Gastrocnemius medialis (tissue), 4 donors: Measurements from ENCODE around the gene SLC25A11.

Experiments used
- CTCF ChIP-seq, 5 experiments: fragments of 450-650 bp in 3 of 5; fragments of 200-600 bp in 2 of 5; sonication (generic) in 2 of 5; IDR thresholded peaks in 4 of 5; conservative IDR thresholded peaks in 1 of 5; 1 replicate in 4 of 5; 2 replicates in 1 of 5; pipeline ENCODE4 v1.5.1; 2016 to 2019; ENCODE audit warnings: antibody characterized with exemption in 5 of 5, mild to moderate bottlenecking in 3 of 5, moderate library complexity in 3 of 5
- POLR2A ChIP-seq, 2 donors: fragments of 450-650 bp; IDR thresholded peaks; one replicate each; pipeline ENCODE4 v1.6.1; 2017; ENCODE audit warnings: antibody characterized with exemption in 2 of 2, mild to moderate bottlenecking in 2 of 2, moderate library complexity in 2 of 2

GRCh38 chr17:4986951-4987766 is 47.3 kb upstream of the SLC25A11 start, which contains the start of gene CAMTA2:
- TF ChIP-seq CTCF (IDR thresholded peaks at IDR 0.05 in 4 of 5, conservative IDR thresholded peaks at IDR 0.05 in 1 of 5) (peak; percentile 80 to 96 (median 94)), POLR2A (IDR thresholded peaks at IDR 0.05) (peak; percentile 89 to 91)
